ENCODE data around the gene SLC29A2.
"Not testable (repeated sequence)": the region's sequence is repeated elsewhere in the genome, so short reads cannot be mapped to it uniquely, and the experiment has no call there.

SLC29A2 gene

GRCh38 chr11:66380264-66380663, 8.7 kb upstream of the SLC29A2 start:
- DNase-seq, result not testable (repeated sequence)

- DNase-seq, result not testable (repeated sequence)
Observed at GRCh38 chr11:66373690-66374287, 2.2 kb upstream of the SLC29A2 start.

GRCh38 chr11:66373265-66373664, 1.7 kb upstream of the SLC29A2 start:
- no peak for DNase-seq

- DNase-seq, result no peak
Observed at GRCh38 chr11:66369073-66369894, 2.3 kb downstream of the SLC29A2 start.

GRCh38 chr11:66368484-66368883, 3.1 kb downstream of the SLC29A2 start:
- DNase-seq, result no peak

GRCh38 chr11:66367561-66368312, 3.8 kb downstream of the SLC29A2 start:
- DNase-seq, result no peak

- no peak for DNase-seq
Observed at GRCh38 chr11:66366844-66367477, 4.6 kb downstream of the SLC29A2 start.

GRCh38 chr11:66365711-66366619, 5.6 kb downstream of the SLC29A2 start:
- no peak for DNase-seq

GRCh38 chr11:66365166-66365565, 6.4 kb downstream of the SLC29A2 start:
- DNase-seq, result no peak

GRCh38 chr11:66363805-66364535, 7.6 kb downstream of the SLC29A2 start:
- peak; percentile 92 for DNase-seq

GRCh38 chr11:66363187-66363601, 8.4 kb downstream of the SLC29A2 start:
- no peak for DNase-seq

GRCh38 chr11:66362481-66363147, 8.9 kb downstream of the SLC29A2 start:
- DNase-seq, result no peak

- DNase-seq, result no peak
Observed at GRCh38 chr11:66361502-66361941, 10.0 kb downstream of the SLC29A2 start.

- no peak for DNase-seq
Observed at GRCh38 chr11:66360406-66361073, 11.0 kb downstream of the SLC29A2 start.

GRCh38 chr11:66359662-66360087, 11.9 kb downstream of the SLC29A2 start:
- no peak for DNase-seq

GRCh38 chr11:66350560-66351235, 20.9 kb downstream of the SLC29A2 start:
- DNase-seq, result not testable (repeated sequence)

GRCh38 chr11:66349084-66349386, 22.5 kb downstream of the SLC29A2 start:
- no peak for DNase-seq

GRCh38 chr11:66347425-66348276, 23.9 kb downstream of the SLC29A2 start, which contains the start of gene B4GAT1:
Gene B4GAT1 (minus strand): TSS chr11:66347629. CDS start chr11:66347545, 84 bp downstream.
- peak; percentile 97 for DNase-seq
